Subcutaneous adipose tissue (tissue), 4 donors: ENCODE measurements around the gene THADA. TPM values are rescaled to one million over a fixed set of nuclear protein-coding genes. Genes with fewer than 3 reads are reported as not detected.

Experiments used
- total RNA-seq, 4 donors: library from RNA; depleted of rRNA; stranded (reverse); fragments of >200 nt; gene quantifications; one replicate each; pipeline ENCODE4 v1.1.0, GENCODE V29; 2016
- TF ChIP-seq, protein P1 (sequence below): fragments of 450-650 bp; IDR thresholded peaks from one replicate; pipeline ENCODE4 v1.5.1; 2016; ENCODE audit warnings: low read depth, mild to moderate bottlenecking, control low read depth, antibody characterized with exemption, moderate library complexity

Gene THADA
- total RNA-seq, 4 donors from 2014 or later, result 31.8 to 71.9 (median 53.8) TPM

- TF ChIP-seq, protein P1, sequence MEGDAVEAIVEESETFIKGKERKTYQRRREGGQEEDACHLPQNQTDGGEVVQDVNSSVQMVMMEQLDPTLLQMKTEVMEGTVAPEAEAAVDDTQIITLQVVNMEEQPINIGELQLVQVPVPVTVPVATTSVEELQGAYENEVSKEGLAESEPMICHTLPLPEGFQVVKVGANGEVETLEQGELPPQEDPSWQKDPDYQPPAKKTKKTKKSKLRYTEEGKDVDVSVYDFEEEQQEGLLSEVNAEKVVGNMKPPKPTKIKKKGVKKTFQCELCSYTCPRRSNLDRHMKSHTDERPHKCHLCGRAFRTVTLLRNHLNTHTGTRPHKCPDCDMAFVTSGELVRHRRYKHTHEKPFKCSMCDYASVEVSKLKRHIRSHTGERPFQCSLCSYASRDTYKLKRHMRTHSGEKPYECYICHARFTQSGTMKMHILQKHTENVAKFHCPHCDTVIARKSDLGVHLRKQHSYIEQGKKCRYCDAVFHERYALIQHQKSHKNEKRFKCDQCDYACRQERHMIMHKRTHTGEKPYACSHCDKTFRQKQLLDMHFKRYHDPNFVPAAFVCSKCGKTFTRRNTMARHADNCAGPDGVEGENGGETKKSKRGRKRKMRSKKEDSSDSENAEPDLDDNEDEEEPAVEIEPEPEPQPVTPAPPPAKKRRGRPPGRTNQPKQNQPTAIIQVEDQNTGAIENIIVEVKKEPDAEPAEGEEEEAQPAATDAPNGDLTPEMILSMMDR, result no peak
Measured at GRCh38 chr2:43343573-43344304, 252.1 kb downstream of the THADA start.

- TF ChIP-seq, protein P1, result no peak
Measured at GRCh38 chr2:43341959-43342757, 253.7 kb downstream of the THADA start.

DNA sequence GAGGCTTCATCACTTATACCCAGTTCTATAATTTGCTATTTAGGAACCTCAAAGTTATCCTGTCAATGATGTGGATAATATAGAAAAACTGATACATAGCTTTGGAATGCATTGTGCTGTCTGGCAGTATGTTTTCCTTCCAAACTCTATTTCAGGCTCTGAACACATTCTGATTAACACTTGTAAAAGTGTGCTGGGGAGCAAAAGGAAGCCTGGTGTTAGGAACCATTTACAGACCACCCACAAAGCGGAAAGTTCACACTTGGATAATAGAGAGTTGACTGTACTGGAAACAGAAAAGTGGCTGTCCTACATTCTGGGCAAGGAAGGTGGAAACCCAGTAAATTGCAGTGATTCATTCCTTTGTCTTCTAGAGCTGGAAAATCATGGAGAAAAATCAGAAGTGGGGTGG is 254.9 kb downstream of the THADA start:
- TF ChIP-seq, protein P1, result no peak

GRCh38 chr2:43340066-43340465 is 255.8 kb downstream of the THADA start:
- TF ChIP-seq, protein P1, result no peak

DNA sequence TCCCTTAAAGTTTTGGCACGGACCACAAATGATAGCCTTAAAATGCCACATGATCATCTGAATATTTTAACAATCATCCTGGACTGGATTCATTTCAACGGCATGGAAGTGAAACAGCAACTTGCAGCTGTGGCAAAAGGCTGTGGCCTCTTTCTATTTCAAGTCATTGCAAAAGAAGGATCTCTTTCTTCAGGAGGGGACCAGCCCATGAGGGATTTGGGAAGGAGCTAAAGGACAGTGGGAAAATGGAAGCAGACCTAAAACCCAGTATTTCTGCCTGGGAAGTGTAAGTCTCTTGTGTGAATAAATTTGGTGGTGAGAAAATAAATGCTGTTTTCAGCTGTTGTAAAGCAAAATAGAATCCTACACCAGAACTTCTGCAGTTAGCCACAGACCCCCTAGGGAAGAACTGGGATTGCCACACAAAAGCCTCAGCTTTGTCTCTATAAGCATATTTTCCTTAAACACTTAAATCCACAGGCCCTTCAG is 262.1 kb downstream of the THADA start:
- TF ChIP-seq, protein P1, result no peak

- TF ChIP-seq, protein P1, result no peak
Measured at GRCh38 chr2:43333101-43333655, 262.7 kb downstream of the THADA start.

- TF ChIP-seq, protein P1, result no peak
Measured at GRCh38 chr2:43332653-43333052, 263.2 kb downstream of the THADA start.
